Measurements from ENCODE around the gene YARS2. TPM values are rescaled to one million over a fixed set of nuclear protein-coding genes. Genes with fewer than 3 reads are reported as not detected.
A peak's percentile ranks its signal among the peaks of the same experiment; 100 is the strongest.

The YARS2 gene
- total RNA-seq, 2 donors from 2014 or later: 14.1 to 28.0 TPM

- Histone ChIP-seq H3K9ac (ENCODE audit: low read depth in 2 of 2, low read length in 2 of 2) (peak overlapping the region; percentile 76 to 79), H3K9me3 (no peaks in the 10 kb centered on the region), H3K4me3 (peak overlapping the region; percentile 92), H3K27me3 (no peaks in the 10 kb centered on the region), H3K36me3 (peaks cover 4% of the 10 kb centered on the region), H3K27ac (peak overlapping the region; percentile 95), H3K4me1 (no peaks in the 10 kb centered on the region)
- DNase-seq: peak; percentile 88
- peak; percentile 87 for TF ChIP-seq CTCF (IDR thresholded peaks at IDR 0.05)
- intact Hi-C loops (cut with DNase I): loop anchor here (5.0 kb wide), 1 partner anchor 1267 kb away; the partner anchor contains the start of gene ALG10
These were observed 545 bp downstream of the YARS2 start for GRCh38 chr12:32755051-32755653.

DNA sequence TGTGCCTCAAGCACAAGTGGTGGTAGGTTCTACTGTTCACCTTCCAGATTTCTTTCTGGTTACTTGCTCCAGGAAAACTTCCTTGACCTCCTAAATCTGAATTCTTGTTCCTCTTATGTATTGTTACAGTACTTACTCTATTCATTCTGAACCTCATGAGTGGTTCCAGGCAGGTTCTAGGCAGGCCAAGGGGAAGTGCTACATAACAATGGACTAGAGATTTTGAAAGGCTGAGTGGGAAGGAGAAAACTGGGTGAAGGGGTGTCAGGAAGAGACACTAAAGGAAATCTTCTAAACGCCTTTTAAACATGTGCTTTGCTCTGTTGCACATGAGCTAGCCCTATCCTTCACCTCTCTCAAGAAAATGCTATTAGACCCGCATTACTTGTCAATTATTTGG lies 1.6 kb downstream of the YARS2 start:
- H3K36me3 ChIP-seq: peaks cover 4% of the 10 kb centered on the region
- DNase-seq: no peak
- intact Hi-C loops (cut with DNase I): no loop called here

DNA sequence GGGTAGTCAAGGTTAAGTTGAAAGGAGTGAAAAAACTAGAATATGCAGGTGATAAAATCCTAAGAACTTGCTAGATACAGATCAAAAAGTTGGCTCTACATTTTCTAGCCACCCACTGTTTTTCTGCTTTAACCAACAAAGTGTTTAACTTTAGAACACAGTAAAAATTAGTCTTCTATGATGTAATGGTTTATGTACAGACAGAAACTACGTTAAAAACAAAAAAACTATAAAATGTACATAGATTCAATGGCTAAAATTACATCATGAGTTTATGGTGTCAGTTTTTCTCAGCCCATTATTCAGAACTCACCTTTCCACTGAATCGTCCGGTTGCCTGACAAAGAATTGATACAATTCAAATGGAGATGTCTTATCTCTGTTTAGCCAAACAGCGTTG lies 2.1 kb downstream of the YARS2 start:
- Histone ChIP-seq H3K4me1 (no peaks in the 10 kb centered on the region), H3K36me3 (peaks cover 4% of the 10 kb centered on the region), H3K27me3 (no peaks in the 10 kb centered on the region), H3K9ac (ENCODE audit: low read depth in 2 of 2, low read length in 2 of 2) (peak overlapping the region in 1 of 2 donors; percentile 76), H3K4me3 (no peak overlapping the region), H3K9me3 (no peaks in the 10 kb centered on the region), H3K27ac (peak overlapping the region; percentile 0)
- intact Hi-C loops (cut with DNase I): no loop called here
- no peak for TF ChIP-seq CTCF (IDR thresholded peaks at IDR 0.05)
- no peak for DNase-seq

More for the DNA sequence above, 1.6 kb downstream of the YARS2 start:
- TF ChIP-seq CTCF (IDR thresholded peaks at IDR 0.05): no peak
- no peaks in the 10 kb centered on the region for H3K27me3 ChIP-seq
- H3K4me1 ChIP-seq: no peaks in the 10 kb centered on the region
- peak overlapping the region; percentile 92 for H3K4me3 ChIP-seq
- H3K9ac ChIP-seq (ENCODE audit: low read depth in 2 of 2, low read length in 2 of 2): peak overlapping the region in 1 of 2 donors; percentile 76
- no peaks in the 10 kb centered on the region for H3K9me3 ChIP-seq
- peak overlapping the region; percentile 0 for H3K27ac ChIP-seq

DNA sequence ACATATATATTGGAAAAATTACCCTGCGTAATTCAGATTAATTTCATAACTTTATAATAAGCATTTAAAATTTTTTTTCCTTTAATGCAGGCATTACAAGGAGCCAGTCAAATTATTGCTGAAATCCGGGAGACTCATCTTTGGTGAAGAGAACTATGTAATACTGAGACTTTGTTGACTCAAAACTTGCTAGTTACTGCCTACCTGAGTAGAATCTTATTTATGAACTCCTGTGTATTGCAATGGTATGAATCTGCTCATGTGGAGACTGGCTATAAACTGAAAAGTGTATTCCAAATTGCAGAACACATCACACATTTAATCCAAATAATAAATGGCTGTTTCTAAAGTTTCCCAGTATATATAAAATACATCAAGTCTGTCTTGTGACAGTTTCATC lies 12.4 kb downstream of the YARS2 start:
- Histone ChIP-seq H3K27ac (no peak overlapping the region), H3K4me1 (no peaks in the 10 kb centered on the region), H3K9ac (ENCODE audit: low read depth in 2 of 2, low read length in 2 of 2) (no peak overlapping the region), H3K4me3 (no peak overlapping the region), H3K27me3 (no peaks in the 10 kb centered on the region), H3K9me3 (no peaks in the 10 kb centered on the region), H3K36me3 (peaks cover 6% of the 10 kb centered on the region)
- TF ChIP-seq CTCF (IDR thresholded peaks at IDR 0.05): no peak
- intact Hi-C loops (cut with DNase I): no loop called here
- DNase-seq: no peak

- no peaks in the 10 kb centered on the region for H3K27me3 ChIP-seq
- peaks cover 6% of the 10 kb centered on the region for H3K36me3 ChIP-seq
These were observed 13.6 kb downstream of the YARS2 start for GRCh38 chr12:32742133-32742532.

More at GRCh38 chr12:32742133-32742532, 13.6 kb downstream of the YARS2 start:
- Histone ChIP-seq H3K9me3 (no peaks in the 10 kb centered on the region), H3K9ac (ENCODE audit: low read depth in 2 of 2, low read length in 2 of 2) (no peak overlapping the region), H3K4me3 (no peak overlapping the region), H3K27ac (no peak overlapping the region), H3K4me1 (no peaks in the 10 kb centered on the region)
- no peak for DNase-seq
- intact Hi-C loops (cut with DNase I): no loop called here
- no peak for TF ChIP-seq CTCF (IDR thresholded peaks at IDR 0.05)

Measured in colonic mucosa (tissue), 4 donors.